Naive B cell (primary cell): ENCODE results near the gene DLG1. TPM values are rescaled to one million over a fixed set of nuclear protein-coding genes. Genes with fewer than 3 reads are reported as not detected.
A peak's percentile ranks its signal among the peaks of the same experiment; 100 is the strongest.
"Not testable (repeated sequence)": the region's sequence is repeated elsewhere in the genome, so short reads cannot be mapped to it uniquely, and the experiment has no call there.

Source experiments
- ATAC-seq, 2 donors: fragments of 150-1000 bp; cut with Tn5 transposase; 2 replicates each; pipeline ENCODE4 v1.10.0; 2021; ENCODE audit warnings: low read depth in 2 of 2, mild to moderate bottlenecking in 2 of 2, moderate library complexity in 2 of 2
- DNase-seq: peaks from one replicate; pipeline ENCODE4 v3.0.0; 2022
- H3K27ac Mint-ChIP-seq, 6 donors: one replicate each; pipeline ENCODE4 v1.8.0; 2020 to 2022; ENCODE audit warnings: mild to moderate bottlenecking in 6 of 6, mixed read lengths in 6 of 6, moderate library complexity in 5 of 6, inconsistent platforms in 2 of 6
- H3K27me3 Mint-ChIP-seq, 3 donors: one replicate each; pipeline ENCODE4 v1.8.0; 2021 to 2022; ENCODE audit warnings: mixed read lengths in 3 of 3, mild to moderate bottlenecking in 1 of 3
- H3K36me3 Mint-ChIP-seq, 2 donors: one replicate each; pipeline ENCODE4 v1.8.0; 2020 to 2022; ENCODE audit warnings: mixed read lengths in 2 of 2, inconsistent platforms in 1 of 2, mild to moderate bottlenecking in 1 of 2
- H3K4me1 Mint-ChIP-seq, 3 donors: one replicate each; pipeline ENCODE4 v1.8.0; 2020 to 2022; ENCODE audit warnings: mixed read lengths in 3 of 3, inconsistent platforms in 1 of 3, mild to moderate bottlenecking in 1 of 3, moderate library complexity in 1 of 3
- H3K4me3 Mint-ChIP-seq, 8 donors: one replicate each; pipeline ENCODE4 v1.8.0; 2020 to 2022; ENCODE audit warnings: mild to moderate bottlenecking in 8 of 8, mixed read lengths in 8 of 8, moderate library complexity in 8 of 8, inconsistent platforms in 2 of 8
- H3K9me3 Mint-ChIP-seq, 7 donors: one replicate each; pipeline ENCODE4 v1.8.0; 2020 to 2022; ENCODE audit warnings: mixed read lengths in 7 of 7, mild to moderate bottlenecking in 5 of 7, inconsistent platforms in 2 of 7, moderate library complexity in 1 of 7
- polyA plus RNA-seq, 6 donors: library from polyadenylated mRNA; unstranded; fragments of 300-500 nt; fragmentation: Illumina TruSeq; gene quantifications; one replicate each; pipeline ENCODE4 v1.2.3, GENCODE V29; 2021; ENCODE audit warnings: low read depth in 6 of 6

DLG1 gene
- polyA plus RNA-seq, 6 donors from 2014 or later: 20.7 to 40.5 (median 33.2) TPM

GRCh38 chr3:197038679-197039462 lies 259.5 kb downstream of the DLG1 start:
- peak overlapping the region in 1 of 6 donors; percentile 21 for H3K27ac Mint-ChIP-seq
- DNase-seq (no peak), ATAC-seq (no peak)
- no peaks in the 10 kb centered on the region for H3K9me3 Mint-ChIP-seq
- H3K4me1 Mint-ChIP-seq: peaks cover 5 to 6% (median 5%) of the 10 kb centered on the region in 3 donors
- H3K4me3 Mint-ChIP-seq: no peak overlapping the region
- no peaks in the 10 kb centered on the region for H3K36me3 Mint-ChIP-seq
- H3K27me3 Mint-ChIP-seq: peaks cover 4 to 14% (median 12%) of the 10 kb centered on the region in 3 donors

- H3K36me3 Mint-ChIP-seq: no peaks in the 10 kb centered on the region
- ATAC-seq: no peak
- peaks cover 5 to 6% (median 5%) of the 10 kb centered on the region in 3 donors for H3K4me1 Mint-ChIP-seq
Observed at GRCh38 chr3:197035577-197035976, 262.8 kb downstream of the DLG1 start.

GRCh38 chr3:197034778-197035177 lies 263.6 kb downstream of the DLG1 start:
- ATAC-seq, H3K36me3 Mint-ChIP-seq, DNase-seq, H3K4me3 Mint-ChIP-seq, H3K9me3 Mint-ChIP-seq: not testable (repeated sequence)
- Mint-ChIP-seq H3K4me1 (peaks cover 5 to 10% (median 9%) of the 10 kb centered on the region in 3 donors), H3K27ac (peak overlapping the region in 1 of 6 donors; percentile 47), H3K27me3 (peaks cover 14 to 41% (median 34%) of the 10 kb centered on the region in 3 donors)

More at GRCh38 chr3:197035577-197035976, 262.8 kb downstream of the DLG1 start:
- no peak for DNase-seq
- Mint-ChIP-seq H3K9me3 (no peaks in the 10 kb centered on the region), H3K4me3 (no peak overlapping the region), H3K27me3 (peaks cover 14 to 36% (median 26%) of the 10 kb centered on the region in 3 donors), H3K27ac (no peak overlapping the region)

- not testable (repeated sequence) for H3K4me3 Mint-ChIP-seq, H3K27ac Mint-ChIP-seq
Observed at GRCh38 chr3:197033764-197034163, 264.6 kb downstream of the DLG1 start.

GRCh38 chr3:197031315-197032285 lies 266.8 kb downstream of the DLG1 start:
- Mint-ChIP-seq H3K27me3 (peaks cover 29 to 62% (median 41%) of the 10 kb centered on the region in 3 donors), H3K4me1 (peaks cover 5 to 14% (median 6%) of the 10 kb centered on the region in 3 donors), H3K4me3 (peak overlapping the region in 3 of 8 donors; percentile 26 to 74 (median 49)), H3K9me3 (no peaks in the 10 kb centered on the region), H3K27ac (peak overlapping the region in 1 of 6 donors; percentile 67), H3K36me3 (no peaks in the 10 kb centered on the region)
- no peak for ATAC-seq
- DNase-seq: no peak

More at GRCh38 chr3:197033764-197034163, 264.6 kb downstream of the DLG1 start:
- not testable (repeated sequence) for H3K9me3 Mint-ChIP-seq, DNase-seq, H3K36me3 Mint-ChIP-seq, ATAC-seq
- Mint-ChIP-seq H3K4me1 (peaks cover 9 to 14% (median 10%) of the 10 kb centered on the region in 3 donors), H3K27me3 (peaks cover 14 to 47% (median 34%) of the 10 kb centered on the region in 3 donors)

DNA sequence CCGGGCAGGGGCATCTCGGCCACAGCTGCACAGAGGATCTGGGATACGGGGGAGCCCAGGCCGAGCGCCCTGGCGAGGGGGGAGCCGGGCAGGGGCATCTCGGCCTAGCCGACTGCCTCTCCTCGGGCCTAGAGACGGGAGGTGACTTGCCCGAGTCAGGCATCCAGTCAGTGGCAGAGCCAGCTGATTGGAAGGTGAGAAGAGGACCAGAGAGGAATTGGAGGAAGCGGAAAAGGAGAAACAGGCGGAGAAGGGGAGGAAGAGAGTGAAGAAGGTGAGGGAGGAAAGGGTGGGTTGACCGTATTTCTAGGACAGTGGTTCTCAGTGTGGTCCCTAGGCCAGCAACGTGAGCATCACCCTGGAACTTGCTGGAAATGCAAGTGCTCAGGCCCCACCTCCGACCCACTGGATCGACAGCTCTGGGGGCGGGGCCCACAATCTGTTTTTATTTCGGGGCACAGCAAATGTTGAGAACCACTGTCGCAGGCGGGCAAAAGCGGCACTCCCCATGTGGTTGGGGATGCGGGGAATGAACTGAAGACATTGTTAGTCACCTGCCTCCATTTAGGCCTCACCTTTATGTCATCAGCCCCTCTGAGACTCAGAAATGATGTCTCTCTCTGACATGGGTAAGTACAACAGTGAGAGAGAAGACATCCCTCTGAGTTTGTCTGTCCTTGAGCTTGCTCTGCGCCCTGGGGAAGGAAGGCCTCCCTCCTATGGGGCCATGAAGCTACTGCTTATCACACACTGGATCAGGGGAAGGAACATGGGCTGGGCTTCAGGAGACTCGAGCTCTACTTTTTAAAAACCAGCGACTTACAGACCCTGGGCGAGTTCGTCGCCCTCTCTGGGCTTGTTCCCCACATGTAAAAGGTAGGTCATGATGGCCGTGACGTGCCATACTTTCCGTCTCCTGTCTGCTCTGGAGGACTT lies 267.8 kb downstream of the DLG1 start:
- Mint-ChIP-seq H3K9me3 (no peaks in the 10 kb centered on the region), H3K27ac (peak overlapping the region in 2 of 6 donors; percentile 52 to 54), H3K27me3 (peaks cover 35 to 68% (median 44%) of the 10 kb centered on the region in 3 donors), H3K4me1 (peaks cover 6 to 18% (median 6%) of the 10 kb centered on the region in 3 donors), H3K36me3 (no peaks in the 10 kb centered on the region), H3K4me3 (peak overlapping the region in 3 of 8 donors; percentile 49 to 74 (median 61))
- DNase-seq (no peak), ATAC-seq (no peak)

DNA sequence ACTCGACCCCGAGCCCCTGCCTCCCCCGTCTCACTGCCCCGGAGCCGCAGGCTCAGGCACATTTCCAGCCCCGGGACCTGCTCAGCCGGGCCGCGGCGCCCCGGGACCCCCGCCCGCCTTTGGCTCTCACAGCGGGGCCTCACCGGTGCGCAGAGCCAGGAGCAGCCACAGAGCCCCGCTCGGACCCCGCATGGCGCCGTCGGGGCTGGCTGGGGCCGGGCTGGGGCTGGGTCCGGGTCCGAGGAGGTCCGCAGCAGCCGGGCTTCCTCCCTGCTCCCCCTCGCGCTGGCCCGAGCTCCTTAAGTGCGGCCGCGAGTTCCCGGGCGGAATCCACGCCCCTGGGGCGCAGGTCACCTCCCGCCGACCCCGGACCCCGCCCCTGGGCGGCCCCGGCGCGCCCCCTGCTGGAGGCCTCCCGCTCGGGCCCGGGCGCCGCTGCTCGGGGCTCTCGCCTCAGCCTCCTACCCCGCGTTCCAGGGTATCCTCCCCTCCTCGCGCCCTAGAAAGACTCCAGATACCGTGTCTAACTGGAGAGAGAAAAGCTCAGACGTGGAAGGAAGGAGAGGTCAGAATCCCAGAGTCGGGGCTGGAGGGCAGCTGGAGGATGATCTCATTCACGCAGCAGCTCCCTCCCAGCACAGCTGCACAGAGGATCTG lies 268.8 kb downstream of the DLG1 start, which contains the start of gene MELTF:
MELTF (minus strand) TSS at position 307 of the 657 bp plus-strand sequence; CDS start at position 192, 115 bp downstream.
- Mint-ChIP-seq H3K9me3 (no peaks in the 10 kb centered on the region), H3K4me1 (peaks cover 11 to 25% (median 16%) of the 10 kb centered on the region in 3 donors), H3K4me3 (peak within 1 kb of the TSS; percentile 73 to 87 (median 78)), H3K36me3 (no peaks in the 10 kb centered on the region), H3K27me3 (peaks cover 41 to 74% (median 44%) of the 10 kb centered on the region in 3 donors), H3K27ac (peak within 1 kb of the TSS in 3 of 6 donors; percentile 30 to 66 (median 49))
- ATAC-seq (peak; percentile 86 to 88), DNase-seq (peak; percentile 72)

DNA sequence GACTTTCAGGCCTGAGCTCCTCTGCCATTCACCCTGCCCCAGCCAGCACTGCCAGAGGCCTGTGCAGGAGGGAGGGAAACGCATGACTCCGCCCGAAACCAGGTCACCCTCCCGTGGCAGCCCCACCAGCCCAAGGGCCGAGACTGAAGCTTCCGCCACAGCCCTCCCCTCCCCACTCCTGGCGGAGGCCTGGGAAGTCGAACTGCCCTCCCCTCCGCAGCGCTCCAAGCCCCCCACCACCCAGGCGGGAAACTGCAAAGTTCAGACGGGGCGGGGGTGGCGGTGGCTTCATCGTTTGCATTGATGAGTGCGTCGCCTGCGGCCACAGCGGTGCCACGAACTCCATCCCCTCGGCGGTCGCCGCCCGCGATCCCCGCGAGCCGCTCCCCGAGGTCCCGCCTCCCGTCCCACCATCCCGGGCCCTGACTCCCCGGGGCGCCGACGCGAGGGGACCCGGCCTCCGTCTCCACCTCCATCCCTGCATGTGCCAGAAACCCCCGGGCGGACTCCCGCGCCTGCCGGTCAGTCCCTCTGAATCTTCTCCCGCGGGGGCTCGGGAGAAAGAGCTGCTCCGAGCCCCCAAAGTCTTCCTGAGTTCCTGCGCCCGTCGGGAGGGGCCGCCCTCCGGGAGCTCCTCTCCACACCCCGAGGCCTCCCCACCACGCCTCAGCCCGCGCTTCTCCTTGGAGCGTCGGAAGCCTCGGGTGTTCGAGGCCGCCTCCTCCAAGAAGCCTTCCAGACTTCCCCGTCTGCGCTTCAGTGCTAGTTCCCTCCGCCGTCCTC lies 269.5 kb downstream of the DLG1 start:
- peak; percentile 33 for DNase-seq
- Mint-ChIP-seq H3K36me3 (no peaks in the 10 kb centered on the region), H3K27me3 (peaks cover 45 to 71% (median 46%) of the 10 kb centered on the region in 3 donors), H3K4me3 (peak overlapping the region; percentile 73 to 87 (median 78)), H3K9me3 (no peaks in the 10 kb centered on the region), H3K27ac (peak overlapping the region in 2 of 6 donors; percentile 49 to 66), H3K4me1 (peaks cover 12 to 31% (median 21%) of the 10 kb centered on the region in 3 donors)
- peak; percentile 24 to 34 for ATAC-seq

DNA sequence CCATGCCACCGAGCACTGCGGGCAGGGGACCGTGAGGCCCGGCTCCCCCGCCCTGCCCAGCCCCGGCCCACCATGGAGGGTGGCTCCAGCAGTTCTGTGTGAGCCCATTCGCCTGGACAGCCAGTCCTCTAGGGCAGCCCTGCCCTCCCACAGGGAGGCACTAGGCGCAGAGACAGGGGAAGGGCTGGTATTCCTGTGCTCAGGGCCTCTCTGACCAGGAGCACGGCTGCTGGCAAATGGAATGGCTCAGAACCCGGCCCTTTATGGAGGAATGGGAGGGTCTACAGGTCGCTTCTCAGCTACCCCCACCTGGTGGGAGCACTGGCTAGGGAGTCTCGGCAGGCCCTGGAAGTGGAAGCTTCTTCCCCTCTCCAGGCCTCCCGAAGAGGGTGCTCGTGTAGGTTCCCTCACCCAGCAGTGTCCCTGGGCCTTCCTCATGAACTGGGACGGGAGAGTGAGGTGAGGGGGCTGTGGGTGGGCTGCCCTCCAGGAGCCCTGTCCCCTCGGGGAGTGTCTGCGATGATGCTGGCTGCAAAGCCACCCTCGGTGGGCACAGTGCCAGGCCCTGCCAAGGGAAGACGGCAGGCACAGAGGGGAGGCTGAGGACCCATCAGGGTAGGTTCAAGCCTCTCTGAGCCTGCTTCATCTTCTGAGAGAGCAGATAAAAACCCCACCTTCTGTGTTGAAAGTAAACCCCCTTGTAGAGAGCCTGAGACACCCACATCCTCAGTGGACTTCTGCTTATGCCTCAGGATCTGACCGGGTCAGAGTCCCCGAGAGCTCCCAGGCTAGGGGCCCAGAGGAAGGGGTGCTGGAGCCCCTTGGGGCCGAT lies 270.3 kb downstream of the DLG1 start:
- H3K27ac Mint-ChIP-seq: peak overlapping the region in 1 of 6 donors; percentile 66
- peaks cover 16 to 39% (median 29%) of the 10 kb centered on the region in 3 donors for H3K4me1 Mint-ChIP-seq
- DNase-seq: no peak
- peaks cover 46 to 65% (median 49%) of the 10 kb centered on the region in 3 donors for H3K27me3 Mint-ChIP-seq
- H3K36me3 Mint-ChIP-seq: no peaks in the 10 kb centered on the region
- H3K9me3 Mint-ChIP-seq: no peaks in the 10 kb centered on the region
- ATAC-seq: peak; percentile 6 to 10
- peak overlapping the region; percentile 73 to 87 (median 78) for H3K4me3 Mint-ChIP-seq

GRCh38 chr3:197027151-197027895 lies 271.1 kb downstream of the DLG1 start:
- Mint-ChIP-seq H3K27me3 (peaks cover 46 to 63% (median 50%) of the 10 kb centered on the region in 3 donors), H3K27ac (no peak overlapping the region), H3K4me3 (peak overlapping the region in 1 of 8 donors; percentile 33), H3K4me1 (peaks cover 23 to 47% (median 36%) of the 10 kb centered on the region in 3 donors), H3K9me3 (no peaks in the 10 kb centered on the region), H3K36me3 (no peaks in the 10 kb centered on the region)
- DNase-seq (no peak), ATAC-seq (no peak)
